NB4 (cell line): Measurements from ENCODE around the gene CTDSP1.

ENCODE experiments used
- DNase-seq: peaks from one replicate; pipeline ENCODE4 v3.0.0; 2010; ENCODE audit warnings: low read depth
- H3K4me3 ChIP-seq: one replicate; pipeline ENCODE4 v1.5.1; 2011; ENCODE audit warnings: mild to moderate bottlenecking, low read depth, low read length, moderate library complexity
- MAX ChIP-seq: IDR thresholded peaks from 2 replicates; pipeline ENCODE4 v1.6.1; 2011; ENCODE audit warnings: low read depth, low read length
- MYC ChIP-seq: IDR thresholded peaks from 2 replicates; pipeline ENCODE4 v1.6.1; 2011; ENCODE audit warnings: low read depth, low read length
- POLR2A ChIP-seq: IDR thresholded peaks from 2 replicates; pipeline ENCODE4 v1.6.1; 2011; ENCODE audit warnings: mild to moderate bottlenecking; ENCODE audit not compliant: insufficient read length; ENCODE audit errors: extremely low read depth
- TF ChIP-seq, protein P1 (sequence below): IDR thresholded peaks from one replicate; pipeline ENCODE4 v1.5.1; 2012; ENCODE audit warnings: low read depth, low read length

The CTDSP1 gene

DNA sequence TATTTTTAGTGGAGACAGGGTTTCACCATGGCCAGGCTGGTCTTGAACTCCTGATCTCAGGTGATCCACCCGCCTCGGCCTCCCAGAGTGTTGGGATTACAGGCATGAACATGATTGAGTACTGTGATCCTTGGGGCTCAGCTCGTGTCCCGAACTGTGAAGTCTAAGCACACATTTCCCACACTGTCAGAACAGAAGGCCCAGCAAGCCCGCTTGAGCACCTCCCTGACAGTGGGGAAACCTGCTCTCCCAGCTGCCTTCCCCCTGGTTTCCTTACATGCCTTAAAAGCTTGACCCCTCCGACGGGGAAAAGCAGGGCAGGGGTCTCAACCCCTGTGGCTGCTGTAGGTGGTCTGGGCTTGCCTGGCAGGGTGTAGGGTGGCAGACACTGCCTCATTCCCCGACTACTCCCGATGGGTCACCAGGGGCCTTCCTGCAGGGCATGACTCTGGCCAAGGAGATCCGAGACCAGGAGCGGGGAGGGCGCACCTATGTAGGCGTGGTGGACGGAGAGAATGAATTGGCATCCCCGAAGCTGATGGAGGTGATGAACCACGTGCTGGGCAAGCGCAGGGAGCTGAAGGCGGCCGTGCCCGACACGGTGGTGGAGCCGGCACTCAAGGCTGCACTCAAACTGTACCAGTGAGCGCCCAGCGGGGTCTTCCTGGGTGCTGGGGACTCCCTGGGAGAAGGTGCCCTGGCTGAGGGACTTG is 29.3 kb downstream of the CTDSP1 start:
- no peak for DNase-seq
- TF ChIP-seq, protein P1, sequence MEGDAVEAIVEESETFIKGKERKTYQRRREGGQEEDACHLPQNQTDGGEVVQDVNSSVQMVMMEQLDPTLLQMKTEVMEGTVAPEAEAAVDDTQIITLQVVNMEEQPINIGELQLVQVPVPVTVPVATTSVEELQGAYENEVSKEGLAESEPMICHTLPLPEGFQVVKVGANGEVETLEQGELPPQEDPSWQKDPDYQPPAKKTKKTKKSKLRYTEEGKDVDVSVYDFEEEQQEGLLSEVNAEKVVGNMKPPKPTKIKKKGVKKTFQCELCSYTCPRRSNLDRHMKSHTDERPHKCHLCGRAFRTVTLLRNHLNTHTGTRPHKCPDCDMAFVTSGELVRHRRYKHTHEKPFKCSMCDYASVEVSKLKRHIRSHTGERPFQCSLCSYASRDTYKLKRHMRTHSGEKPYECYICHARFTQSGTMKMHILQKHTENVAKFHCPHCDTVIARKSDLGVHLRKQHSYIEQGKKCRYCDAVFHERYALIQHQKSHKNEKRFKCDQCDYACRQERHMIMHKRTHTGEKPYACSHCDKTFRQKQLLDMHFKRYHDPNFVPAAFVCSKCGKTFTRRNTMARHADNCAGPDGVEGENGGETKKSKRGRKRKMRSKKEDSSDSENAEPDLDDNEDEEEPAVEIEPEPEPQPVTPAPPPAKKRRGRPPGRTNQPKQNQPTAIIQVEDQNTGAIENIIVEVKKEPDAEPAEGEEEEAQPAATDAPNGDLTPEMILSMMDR: no peak
- no peak for TF ChIP-seq POLR2A
- TF ChIP-seq MYC: no peak
- no peak for TF ChIP-seq MAX
- H3K4me3 ChIP-seq: no peak overlapping the region

DNA sequence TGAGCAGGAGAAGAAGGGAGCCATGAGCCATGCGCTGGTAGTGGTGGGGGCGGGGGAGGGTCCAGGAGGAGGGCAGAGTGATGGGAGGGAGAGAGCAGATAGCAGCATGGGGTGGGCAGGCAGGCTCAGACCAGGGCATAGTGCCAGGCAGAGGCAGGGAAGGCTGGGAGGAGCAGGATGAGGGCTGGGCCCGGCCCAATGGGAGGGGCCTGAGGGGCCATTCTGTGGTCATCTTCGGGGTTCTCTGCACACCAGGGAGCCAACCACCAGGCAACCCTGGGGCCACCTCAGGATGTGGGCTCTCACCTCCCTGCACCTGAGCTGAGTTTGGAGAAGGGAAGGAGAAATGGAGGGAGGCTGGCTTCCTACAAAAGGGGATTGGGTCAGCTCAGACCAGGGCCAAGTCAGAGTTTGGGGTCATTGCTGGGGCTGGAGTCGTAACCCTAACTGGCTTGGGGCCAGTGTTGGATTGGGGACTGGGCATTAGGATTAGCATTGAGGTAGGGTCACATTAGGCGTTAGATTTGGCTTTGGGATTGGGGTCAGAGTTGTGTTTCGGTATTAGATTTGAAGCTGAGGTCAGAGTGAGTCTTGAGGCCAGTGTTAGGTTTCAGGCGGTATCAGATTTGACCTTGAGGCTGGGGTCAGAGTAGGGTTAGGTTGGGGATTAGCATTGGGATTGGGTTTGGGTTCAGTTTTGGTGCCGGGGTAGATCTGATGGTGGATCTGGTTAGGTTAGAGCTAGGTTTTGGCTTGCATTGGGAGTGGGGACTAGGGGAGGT is 30.4 kb downstream of the CTDSP1 start:
- no peak for DNase-seq
- TF ChIP-seq MYC: no peak
- TF ChIP-seq MAX: no peak
- TF ChIP-seq, protein P1: no peak
- TF ChIP-seq POLR2A: no peak
- H3K4me3 ChIP-seq: no peak overlapping the region

DNA sequence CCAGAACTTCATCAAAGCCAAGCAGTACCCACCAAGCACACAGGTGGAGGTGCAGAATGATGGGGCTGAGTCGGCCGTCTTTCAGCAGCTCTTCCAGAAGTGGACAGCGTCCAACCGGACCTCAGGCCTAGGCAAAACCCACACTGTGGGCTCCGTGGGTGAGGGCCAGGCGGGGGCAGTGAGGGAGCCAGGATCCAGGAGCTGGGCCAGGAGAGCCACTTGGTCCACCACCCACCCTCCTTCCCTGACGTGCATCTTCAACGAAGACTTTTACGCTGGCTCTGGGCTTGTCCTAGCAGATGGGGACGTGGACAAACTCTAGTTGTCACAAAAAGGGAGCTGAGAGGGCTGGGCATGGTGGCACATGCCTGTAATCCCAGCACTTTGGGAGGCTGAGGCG is 31.1 kb downstream of the CTDSP1 start:
- H3K4me3 ChIP-seq: no peak overlapping the region
- no peak for TF ChIP-seq MYC
- no peak for TF ChIP-seq POLR2A
- TF ChIP-seq MAX: no peak
- TF ChIP-seq, protein P1: no peak
- DNase-seq: no peak

- no peak for DNase-seq
- H3K4me3 ChIP-seq: no peak overlapping the region
- TF ChIP-seq MYC (no peak), MAX (no peak), POLR2A (no peak)
- TF ChIP-seq, protein P1: no peak
These were observed 32.2 kb downstream of the CTDSP1 start for GRCh38 chr2:218431878-218432277.

DNA sequence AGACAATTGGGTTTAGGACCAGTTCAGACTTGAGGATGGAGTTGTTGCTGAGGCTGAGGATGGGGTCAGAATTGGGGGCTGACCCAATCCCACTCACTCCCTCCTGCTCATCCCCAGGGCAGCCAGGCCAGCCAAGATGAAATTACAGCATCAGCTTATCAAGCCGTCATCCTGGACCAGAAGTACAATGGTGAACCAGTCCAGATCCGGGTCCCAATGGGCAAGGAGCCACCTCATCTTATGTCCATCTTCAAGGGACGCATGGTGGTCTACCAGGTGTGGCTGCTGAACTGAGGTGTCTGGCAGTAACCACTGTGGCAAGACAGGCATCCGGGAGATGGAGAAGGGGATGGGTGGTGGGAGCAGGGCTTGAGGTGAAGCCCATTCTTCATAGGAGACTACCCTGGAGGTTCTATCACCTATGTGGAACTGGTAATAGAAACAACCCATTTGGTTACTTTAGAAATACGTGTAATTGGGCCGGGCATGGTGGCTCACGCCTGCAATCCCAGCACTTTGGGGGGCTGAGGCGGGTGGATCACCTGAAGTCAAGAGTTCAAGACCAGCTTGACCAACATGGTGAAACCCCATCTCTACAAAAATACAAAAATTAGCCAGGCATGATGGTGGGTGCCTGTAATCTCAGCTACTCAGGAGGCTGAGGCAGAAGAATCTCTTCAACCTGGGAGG is 33.2 kb downstream of the CTDSP1 start:
- DNase-seq: no peak
- TF ChIP-seq MAX (no peak), POLR2A (no peak), MYC (no peak)
- TF ChIP-seq, protein P1: no peak
- H3K4me3 ChIP-seq: no peak overlapping the region
